Endothelial cell of umbilical vein (primary cell): ENCODE data around the gene PSMB5. TPM values are rescaled to one million over a fixed set of nuclear protein-coding genes. Genes with fewer than 3 reads are reported as not detected.

Source experiments
- BruUV-seq: library from RNA; stranded (reverse); fragments of 400-500 nt; replicated peaks from 2 replicates; lab custom pipeline; 2021; lab: Mats Ljungman, UMichigan
- CTCF ChIA-PET: fragments of 300-600, 350-600 bp; sonication (Branson Sonifier 250); formaldehyde crosslinking; loops from one replicate; lab custom pipeline; 2021; ENCODE audit warnings: antibody characterized with exemption, inconsistent platforms; lab: Charles Lee
- POLR2A ChIA-PET: fragments of 300-600, 350-600 bp; sonication (Branson Sonifier 250); formaldehyde crosslinking; loops from one replicate; lab custom pipeline; 2021; ENCODE audit warnings: antibody characterized with exemption, inconsistent platforms; lab: Charles Lee
- DNase-seq: peaks from one replicate; pipeline ENCODE4 v3.0.0-alpha.2; 2011; ENCODE audit warnings: low read depth, low spot score
- FAIRE-seq: peaks from 2 replicates; lab custom pipeline; 2011; peaks lifted over from hg19 to GRCh38; lab: Jason Lieb, UNC
- H2AFZ ChIP-seq: 2 replicates; pipeline ENCODE4 v1.6.0; 2012; ENCODE audit warnings: low read depth, low read length, control low read depth, inconsistent platforms
- H3K27ac ChIP-seq: 2 replicates; pipeline ENCODE4 v1.5.1; 2011; ENCODE audit warnings: low read depth, mild to moderate bottlenecking, control low read depth, low read length, moderate library complexity; ENCODE audit not compliant: insufficient read depth
- H3K27me3 ChIP-seq, 2 experiments: 2 replicates each; pipeline versions ENCODE4 v1.6.0 to v1.6.1; 2011; ENCODE audit warnings: low read length in 2 of 2, mixed read lengths in 1 of 2; ENCODE audit not compliant: control insufficient read depth in 2 of 2, insufficient read depth in 2 of 2
- H3K36me3 ChIP-seq, 2 experiments: 2 replicates in 1 of 2; 3 replicates in 1 of 2; pipeline ENCODE4 v1.5.1; 2011; ENCODE audit warnings: low read length in 2 of 2, mild to moderate bottlenecking in 1 of 2, moderate library complexity in 1 of 2; ENCODE audit not compliant: control insufficient read depth in 2 of 2, insufficient read depth in 2 of 2; ENCODE audit errors: extremely low read depth in 1 of 2
- H3K4me1 ChIP-seq: 3 replicates; pipeline ENCODE4 v1.5.1; 2011; ENCODE audit warnings: mild to moderate bottlenecking, low read length; ENCODE audit not compliant: control insufficient read depth, insufficient read depth; ENCODE audit errors: extremely low read depth
- H3K4me2 ChIP-seq: 2 replicates; pipeline ENCODE4 v1.6.1; 2011; ENCODE audit warnings: low read length, control low read depth, mixed read lengths; ENCODE audit not compliant: insufficient read depth
- H3K4me3 ChIP-seq, 3 experiments: fragments of 200-600 bp in 1 of 3; sonication (generic), shearing (Covaris generic) in 1 of 3; replicated peaks in 1 of 3; 2 replicates each; pipeline ENCODE4 v1.5.1; 2011 to 2016; ENCODE audit warnings: control low read depth in 3 of 3, low read length in 3 of 3, mild to moderate bottlenecking in 2 of 3, inconsistent platforms in 1 of 3, low read depth in 1 of 3, moderate library complexity in 1 of 3; ENCODE audit not compliant: insufficient read depth in 1 of 3
- H3K79me2 ChIP-seq: 2 replicates; pipeline ENCODE4 v1.6.0; 2012; ENCODE audit warnings: low read length, inconsistent platforms; ENCODE audit not compliant: control insufficient read depth, insufficient read depth
- H3K9ac ChIP-seq: replicated peaks from 2 replicates; pipeline ENCODE3; 2011; ENCODE audit warnings: low read length, control low read depth; ENCODE audit not compliant: insufficient read depth; ENCODE audit errors: extremely low read depth
- H3K9me1 ChIP-seq: replicated peaks from 3 replicates; pipeline ENCODE4 v1.6.0; 2011; ENCODE audit warnings: mild to moderate bottlenecking, low read length; ENCODE audit not compliant: control insufficient read depth, insufficient read depth; ENCODE audit errors: extremely low read depth
- H3K9me3 ChIP-seq: replicated peaks from 2 replicates; pipeline ENCODE4 v1.5.1; 2012; ENCODE audit warnings: low read length, inconsistent platforms; ENCODE audit not compliant: control insufficient read depth, insufficient read depth
- H4K20me1 ChIP-seq: replicated peaks from 2 replicates; pipeline ENCODE3; 2011; ENCODE audit warnings: mild to moderate bottlenecking, low read length; ENCODE audit not compliant: control insufficient read depth, insufficient read depth; ENCODE audit errors: extremely low read depth
- CTCF ChIP-seq, 2 donors: IDR thresholded peaks; 1 replicate in 1 of 2; 2 replicates in 1 of 2; pipeline ENCODE4 v1.5.1; 2011; ENCODE audit warnings: low read length in 2 of 2, mild to moderate bottlenecking in 2 of 2, moderate library complexity in 2 of 2, control low read depth in 1 of 2, inconsistent platforms in 1 of 2, low read depth in 1 of 2; ENCODE audit not compliant: insufficient read depth in 1 of 2; ENCODE audit errors: extremely low read depth in 1 of 2
- EZH2 ChIP-seq: IDR thresholded peaks from 2 replicates; pipeline ENCODE4 v1.6.1; 2012; ENCODE audit warnings: borderline replicate concordance, low read depth, mild to moderate bottlenecking, moderate library complexity, low read length, inconsistent platforms; ENCODE audit not compliant: severe bottlenecking
- FOS ChIP-seq: IDR thresholded peaks from 2 replicates; pipeline ENCODE4 v1.6.1; 2011; ENCODE audit warnings: mild to moderate bottlenecking, low read length, moderate library complexity, borderline replicate concordance; ENCODE audit not compliant: insufficient read depth
- GATA2 ChIP-seq: IDR thresholded peaks from 2 replicates; pipeline ENCODE4 v1.7.0; 2011; ENCODE audit warnings: low read depth, mild to moderate bottlenecking, moderate library complexity, mixed read lengths, low read length; ENCODE audit not compliant: insufficient read length, insufficient read depth
- JUN ChIP-seq: IDR thresholded peaks from 2 replicates; pipeline ENCODE4 v1.6.1; 2011; ENCODE audit warnings: borderline replicate concordance, low read depth; ENCODE audit not compliant: insufficient read length, insufficient read depth
- MAX ChIP-seq: IDR thresholded peaks from 2 replicates; pipeline ENCODE4 v1.6.1; 2011; ENCODE audit not compliant: insufficient read depth, insufficient read length
- MYC ChIP-seq: IDR thresholded peaks from one replicate; pipeline ENCODE4 v1.6.1; 2011; ENCODE audit warnings: mild to moderate bottlenecking, low read depth, low read length
- POLR2A ChIP-seq: IDR thresholded peaks from 2 replicates; pipeline ENCODE4 v1.6.1; 2012; ENCODE audit warnings: low read depth, mild to moderate bottlenecking, control low read depth, low read length
- POLR2AphosphoS5 ChIP-seq: IDR thresholded peaks from 2 replicates; pipeline ENCODE4 v1.6.1; 2012; ENCODE audit warnings: low read depth, mild to moderate bottlenecking, control low read depth, low read length, moderate library complexity; ENCODE audit not compliant: insufficient read depth
- dilution Hi-C: fragments of 300-500 bp; cut with MboI; formaldehyde crosslinking; loops from one replicate; pipeline ENCODE4 v1.15.0; 2019; ENCODE audit warnings: low sequenced_read_pairs; ENCODE audit not compliant: extremely low pct_ligation_motif_present
- intact Hi-C: fragments of 100-400 bp; cut with micrococcal nuclease; formaldehyde crosslinking; loops from one replicate; pipeline ENCODE4 v1.10.0; 2022
- polyA plus RNA-seq, 4 experiments: library from polyadenylated mRNA; depleted of rRNA in 3 of 4; stranded (reverse) in 3 of 4; unstranded in 1 of 4; fragments of >200 nt; gene quantifications; 2 replicates each; pipeline versions ENCODE4 v1.2.1 to v1.2.3, GENCODE V29; 2011 to 2012; ENCODE audit warnings: missing spikeins in 1 of 4
- total RNA-seq: library from RNA; stranded (reverse); gene quantifications from 2 replicates; pipeline ENCODE4 v1.2.3, GENCODE V29; 2021

Gene PSMB5
- total and polyA plus RNA-seq, 2 donors (not counting 3 experiments of a cell fraction or from before 2014, with no cell fraction given): 236 to 464 TPM

- CTCF ChIA-PET: interaction anchor here (1.3 to 2.5 kb wide), 3 partner anchors 16 to 55 kb away, joined by 3 to 14 read pairs (median 6); partner anchors contain the start of gene CDH24
- TF ChIP-seq MYC (no peak), EZH2 (no peak), POLR2A (no peak), CTCF (IDR thresholded peaks at IDR 0.05; ENCODE audit: extremely low read depth in 1 of 2, insufficient read depth in 1 of 2, low read depth in 1 of 2, low read length in 2 of 2) (no peak), JUN (no peak), FOS (no peak), POLR2AphosphoS5 (no peak), MAX (no peak), GATA2 (no peak)
- no peak for FAIRE-seq
- no TSS peak for BruUV-seq
- Histone ChIP-seq H3K4me3 (no peak overlapping the region), H3K36me3 (no peaks in the 10 kb centered on the region), H3K9me1 (no peaks in the 10 kb centered on the region), H3K27ac (no peak overlapping the region), H3K79me2 (no peaks in the 10 kb centered on the region), H3K4me2 (no peak overlapping the region), H3K9ac (no peak overlapping the region), H3K27me3 (no peaks in the 10 kb centered on the region), H3K9me3 (no peaks in the 10 kb centered on the region), H4K20me1 (no peaks in the 10 kb centered on the region), H3K4me1 (peaks cover 31% of the 10 kb centered on the region), H2AFZ (no peak overlapping the region)
- POLR2A ChIA-PET: no interaction called here
- dilution Hi-C loops (no loop called here), intact Hi-C loops (no loop called here)
- no peak for DNase-seq
Observed at GRCh38 chr14:23041729-23042128, 7.0 kb upstream of the PSMB5 start.
